HTERT RPE-1 (cell line): ENCODE results near the gene DBX2.
"Not testable (repeated sequence)": the region's sequence is repeated elsewhere in the genome, so short reads cannot be mapped to it uniquely, and the experiment has no call there.

Source experiments
- in situ Hi-C: fragments of 300-500 bp; cut with MboI; formaldehyde crosslinking; loops from 4 replicates; pipeline ENCODE4 v1.14.3; 2020; ENCODE audit warnings: low sequenced_read_pairs

Gene DBX2

GRCh38 chr12:45012749-45013148 lies 38.1 kb downstream of the DBX2 start:
- in situ Hi-C loops, result no loop called here

DNA sequence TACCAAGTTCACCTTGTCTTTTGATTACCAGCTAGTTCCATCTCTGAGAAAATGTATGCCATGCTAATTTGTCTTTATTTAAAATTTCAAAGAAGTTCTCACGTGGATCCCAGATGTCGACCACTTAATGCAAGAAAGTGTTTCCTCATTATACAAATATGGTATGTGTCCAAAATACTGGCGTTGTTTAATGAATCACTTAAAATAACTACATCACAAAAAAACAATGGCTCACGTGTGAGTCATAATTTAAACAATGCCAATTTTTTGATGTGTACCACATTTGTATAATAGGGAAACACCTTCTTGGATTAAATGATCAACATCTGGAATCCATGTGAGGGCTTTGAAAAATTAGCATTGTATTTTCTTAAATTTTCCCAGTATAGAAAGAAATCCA lies 40.8 kb downstream of the DBX2 start:
- in situ Hi-C loops, result no loop called here

DNA sequence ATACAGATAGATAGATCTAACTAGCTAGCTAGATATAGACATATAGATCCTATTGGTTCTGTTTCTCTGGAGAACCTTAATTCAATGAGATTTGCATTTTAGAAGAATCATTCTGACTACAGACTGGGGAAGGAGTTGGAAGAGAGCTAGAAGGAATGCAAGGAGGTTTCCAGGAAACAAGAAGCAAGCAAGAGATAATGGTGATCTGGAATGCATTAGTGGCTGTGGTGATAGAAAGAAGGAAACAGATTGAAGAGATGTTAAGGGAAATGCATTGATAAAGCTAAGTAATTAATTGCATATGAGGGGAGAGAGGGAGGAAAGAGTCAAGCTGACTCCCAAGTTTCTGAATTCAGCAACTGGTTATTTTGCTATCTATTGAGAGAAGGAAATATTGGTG lies 42.7 kb downstream of the DBX2 start:
- in situ Hi-C loops, result no loop called here

- in situ Hi-C loops, result no loop called here
Observed at GRCh38 chr12:44999355-44999754, 51.5 kb downstream of the DBX2 start.

DNA sequence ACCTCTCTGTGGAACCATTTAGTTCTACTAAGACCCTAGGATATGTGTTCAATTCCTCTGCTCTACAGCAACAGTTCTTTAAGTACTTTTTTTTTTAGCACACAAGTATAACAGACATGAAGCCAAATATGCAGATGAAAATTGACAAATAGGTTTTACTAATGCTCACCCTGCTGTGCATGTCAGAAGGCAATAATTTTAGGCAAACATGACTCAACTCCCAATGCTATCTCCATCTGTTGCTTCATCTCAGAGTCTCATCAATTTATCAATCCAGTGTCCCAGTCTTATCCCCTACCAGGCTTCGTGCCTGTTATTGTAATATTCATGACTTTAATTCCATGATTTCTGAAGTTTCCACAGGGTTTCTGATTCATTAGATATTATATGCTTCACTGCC lies 57.7 kb downstream of the DBX2 start:
- in situ Hi-C loops, result no loop called here

- in situ Hi-C loops, result not testable (repeated sequence)
Observed at GRCh38 chr12:44984863-44985262, 66.0 kb downstream of the DBX2 start.

GRCh38 chr12:44979918-44980317 lies 71.0 kb downstream of the DBX2 start:
- in situ Hi-C loops, result no loop called here

DNA sequence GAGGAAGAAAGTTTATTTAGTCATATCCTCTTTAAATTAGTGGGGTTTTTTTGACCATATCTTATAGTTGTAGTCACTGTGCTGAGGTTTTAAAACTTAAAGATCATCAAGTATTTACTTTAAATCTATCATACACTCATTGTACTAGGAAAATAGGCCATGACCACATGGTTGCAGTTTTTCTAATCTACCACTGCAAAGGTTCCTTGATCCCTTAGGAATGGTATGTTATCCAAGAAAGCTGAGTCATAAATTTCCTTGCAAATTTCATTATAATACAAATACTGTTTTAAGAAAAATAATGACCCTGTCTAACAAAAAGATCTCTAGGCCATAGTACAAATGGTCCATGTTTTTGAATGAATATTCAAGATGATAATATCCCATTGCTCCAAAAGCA lies 74.7 kb downstream of the DBX2 start:
- in situ Hi-C loops, result no loop called here

- in situ Hi-C loops, result no loop called here
Observed at GRCh38 chr12:44972746-44973421, 78.0 kb downstream of the DBX2 start.

DNA sequence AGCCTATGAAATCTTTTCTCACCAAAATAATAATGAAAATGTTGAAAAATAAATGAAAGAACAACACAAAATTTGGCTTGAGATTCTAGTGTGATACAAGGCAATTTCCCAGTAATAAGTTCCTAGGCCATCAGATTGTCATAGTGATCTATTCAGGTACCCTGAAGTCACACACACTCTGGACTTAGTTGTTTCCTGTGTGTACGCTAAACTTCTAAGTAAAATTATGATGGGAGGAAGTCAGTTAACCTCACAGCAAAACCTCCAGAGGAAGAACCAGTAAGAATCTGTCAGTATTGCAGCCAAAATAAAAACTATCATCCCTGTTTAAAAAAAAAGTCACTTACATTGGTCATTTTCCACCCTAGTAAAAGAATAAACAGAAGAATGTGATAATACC lies 81.9 kb downstream of the DBX2 start:
- in situ Hi-C loops, result no loop called here
